ENCODE data around the gene KREMEN1.
A peak's percentile ranks its signal among the peaks of the same experiment; 100 is the strongest.

The KREMEN1 gene

DNA sequence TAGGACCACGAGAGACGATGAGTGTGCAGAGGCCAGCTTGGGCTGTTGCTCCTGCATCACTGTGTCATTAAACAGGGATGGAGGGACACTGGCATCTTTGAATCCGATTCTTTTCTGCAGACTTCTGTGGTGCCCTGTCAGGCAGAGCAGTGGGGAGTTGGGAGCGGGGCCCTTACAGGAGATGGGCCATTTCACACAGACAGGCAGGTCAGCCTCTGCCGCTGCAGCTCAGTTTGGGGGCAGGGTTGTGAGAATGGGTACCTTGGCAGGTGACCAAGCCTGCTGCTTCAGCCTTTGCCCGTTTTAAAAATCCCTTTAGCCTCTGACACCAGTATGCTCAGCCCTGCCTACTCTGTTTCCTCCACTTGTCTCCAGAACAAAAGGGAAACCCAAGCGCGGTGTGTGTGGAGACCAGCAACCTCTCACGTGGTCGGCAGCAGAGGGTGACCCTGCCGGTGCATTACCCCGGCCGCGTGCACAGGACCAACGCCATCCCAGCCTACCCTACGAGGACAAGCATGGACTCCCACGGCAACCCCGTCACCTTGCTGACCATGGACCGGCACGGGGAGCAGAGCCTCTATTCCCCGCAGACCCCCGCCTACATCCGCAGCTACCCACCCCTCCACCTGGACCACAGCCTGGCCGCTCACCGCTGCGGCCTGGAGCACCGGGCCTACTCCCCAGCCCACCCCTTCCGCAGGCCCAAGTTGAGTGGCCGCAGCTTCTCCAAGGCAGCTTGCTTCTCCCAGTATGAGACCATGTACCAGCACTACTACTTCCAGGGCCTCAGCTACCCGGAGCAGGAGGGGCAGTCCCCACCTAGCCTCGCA is 23.8 kb upstream of the KREMEN1 start:
- no peak for DNase-seq (ENCODE audit: low read depth in 2 of 2)

DNA sequence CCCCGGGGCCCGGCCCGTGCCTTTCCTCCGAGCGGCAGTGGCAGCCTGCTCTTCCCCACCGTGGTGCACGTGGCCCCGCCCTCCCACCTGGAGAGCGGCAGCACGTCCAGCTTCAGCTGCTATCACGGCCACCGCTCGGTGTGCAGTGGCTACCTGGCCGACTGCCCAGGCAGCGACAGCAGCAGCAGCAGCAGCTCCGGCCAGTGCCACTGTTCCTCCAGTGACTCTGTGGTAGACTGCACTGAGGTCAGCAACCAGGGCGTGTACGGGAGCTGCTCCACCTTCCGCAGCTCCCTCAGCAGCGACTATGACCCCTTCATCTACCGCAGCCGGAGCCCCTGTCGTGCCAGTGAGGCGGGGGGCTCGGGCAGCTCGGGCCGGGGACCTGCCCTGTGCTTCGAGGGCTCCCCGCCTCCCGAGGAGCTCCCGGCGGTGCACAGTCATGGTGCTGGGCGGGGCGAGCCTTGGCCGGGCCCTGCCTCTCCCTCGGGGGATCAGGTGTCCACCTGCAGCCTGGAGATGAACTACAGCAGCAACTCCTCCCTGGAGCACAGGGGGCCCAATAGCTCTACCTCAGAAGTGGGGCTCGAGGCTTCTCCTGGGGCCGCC is 23.1 kb upstream of the KREMEN1 start:
- DNase-seq (ENCODE audit: low read depth in 2 of 2): no peak

DNA sequence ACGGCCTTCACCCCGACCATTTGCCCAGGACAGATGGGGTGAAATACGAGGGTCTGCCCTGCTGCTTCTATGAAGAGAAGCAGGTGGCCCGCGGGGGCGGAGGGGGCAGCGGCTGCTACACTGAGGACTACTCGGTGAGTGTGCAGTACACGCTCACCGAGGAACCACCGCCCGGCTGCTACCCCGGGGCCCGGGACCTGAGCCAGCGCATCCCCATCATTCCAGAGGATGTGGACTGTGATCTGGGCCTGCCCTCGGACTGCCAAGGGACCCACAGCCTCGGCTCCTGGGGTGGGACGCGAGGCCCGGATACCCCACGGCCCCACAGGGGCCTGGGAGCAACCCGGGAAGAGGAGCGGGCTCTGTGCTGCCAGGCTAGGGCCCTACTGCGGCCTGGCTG is 22.4 kb upstream of the KREMEN1 start:
- DNase-seq (ENCODE audit: low read depth in 2 of 2): no peak

DNA sequence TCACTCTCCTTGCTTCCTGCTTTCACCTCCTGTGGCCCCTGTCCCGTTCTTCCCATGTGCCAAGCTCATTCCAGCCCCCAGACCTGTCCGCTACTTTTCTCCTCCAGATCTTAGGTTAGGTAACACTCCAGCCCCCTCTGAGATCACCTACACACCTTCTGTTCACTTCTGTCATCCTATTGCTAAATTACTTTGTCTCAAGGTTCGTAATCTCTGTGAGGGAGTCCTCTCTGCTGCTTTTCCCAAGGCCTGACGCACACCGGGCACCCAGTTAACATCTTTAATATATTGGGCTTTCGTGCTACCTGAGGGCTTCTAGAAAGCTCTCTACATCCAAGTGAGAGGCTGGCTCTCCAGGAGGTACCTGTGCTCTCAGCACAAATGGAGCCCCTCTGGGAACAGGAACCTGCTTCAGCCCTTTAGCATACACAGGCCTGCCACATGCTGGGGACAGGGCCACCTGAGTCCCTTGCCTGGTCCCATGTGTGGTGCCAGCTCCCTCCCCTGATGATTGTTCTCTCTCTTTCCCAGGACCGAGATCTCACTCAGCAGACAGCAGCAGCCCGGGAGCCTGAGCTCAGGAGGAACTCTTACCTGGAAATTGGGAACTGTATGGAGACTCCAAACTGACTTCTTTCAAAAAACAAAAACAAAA is 19.7 kb upstream of the KREMEN1 start:
- DNase-seq (ENCODE audit: low read depth in 2 of 2): no peak

DNA sequence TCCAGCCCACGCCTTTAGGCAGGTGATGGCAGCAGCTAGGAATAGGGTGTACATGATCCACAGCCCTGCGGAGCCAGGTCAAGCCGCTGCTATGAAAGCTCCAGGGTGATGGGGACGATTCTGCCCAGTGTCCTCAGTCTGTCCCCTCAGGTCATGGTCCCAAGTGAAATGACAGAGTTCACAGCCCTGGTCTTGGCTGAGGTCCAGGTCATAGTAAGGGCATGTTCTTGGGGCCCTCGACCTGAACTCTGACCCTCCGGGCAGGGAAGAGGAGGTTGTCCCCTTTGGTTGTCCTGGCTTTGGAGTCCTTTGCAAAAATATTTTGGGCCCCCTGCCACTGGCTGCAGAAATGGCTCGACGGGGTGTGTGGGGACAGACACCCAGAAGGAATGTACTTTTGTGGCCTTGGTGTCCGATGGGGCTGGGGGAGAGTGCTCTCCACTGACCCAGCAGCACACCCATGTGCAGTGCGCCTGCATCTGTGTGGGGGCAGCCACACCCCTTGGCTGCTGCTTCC is 18.5 kb upstream of the KREMEN1 start:
- DNase-seq (ENCODE audit: low read depth in 2 of 2): no peak

DNA sequence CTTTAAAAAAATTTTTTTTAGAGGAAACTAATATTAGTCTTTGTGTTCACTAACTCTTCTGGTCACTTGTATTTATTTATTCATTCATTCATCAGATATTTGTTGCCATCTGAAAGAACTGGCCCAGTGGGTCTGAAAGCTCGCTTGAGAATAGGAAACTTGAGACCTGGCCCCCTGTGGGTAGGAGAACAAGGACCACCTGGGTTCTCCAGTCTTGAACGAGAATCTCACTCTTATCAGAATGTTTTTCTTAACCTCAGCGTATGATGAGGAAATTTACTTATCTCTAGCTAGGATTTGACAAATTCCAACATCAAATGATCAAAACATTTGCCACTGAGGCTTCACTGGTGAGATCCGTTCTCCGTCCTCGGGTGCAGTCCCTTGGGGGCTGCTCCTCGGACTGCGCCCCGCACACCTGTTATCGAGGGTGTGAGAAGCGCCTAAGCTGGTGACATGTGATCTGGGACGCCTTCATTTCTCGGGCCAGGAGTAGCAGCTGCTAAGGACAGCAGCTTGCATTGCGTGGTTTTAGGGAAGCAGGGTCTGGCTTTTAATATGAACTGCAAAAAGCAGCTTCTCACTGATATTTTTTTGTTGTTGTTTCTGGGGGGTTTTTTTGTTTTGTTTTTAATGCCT is 17.5 kb upstream of the KREMEN1 start:
- no peak for DNase-seq (ENCODE audit: low read depth in 2 of 2)

DNA sequence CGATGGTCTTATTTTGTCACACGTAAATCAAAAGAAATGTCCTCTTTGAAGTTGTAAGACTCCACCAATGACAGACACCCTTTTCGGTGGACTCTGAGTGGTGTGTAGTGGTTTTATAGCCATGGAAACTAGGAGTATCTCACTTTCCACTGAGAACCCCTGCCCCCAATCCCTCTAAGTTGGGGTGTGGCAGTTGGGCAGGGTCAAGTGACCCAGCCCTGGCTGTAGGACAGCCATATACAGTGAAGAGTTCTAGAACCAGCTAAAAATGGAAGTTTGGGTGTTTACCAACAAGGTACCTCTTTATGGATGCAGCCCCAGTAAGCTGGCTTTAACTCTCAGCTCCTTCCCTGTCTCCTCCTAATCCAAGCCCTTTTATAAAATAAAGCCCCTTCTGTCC is 16.4 kb upstream of the KREMEN1 start:
- no peak for DNase-seq (ENCODE audit: low read depth in 2 of 2)

DNA sequence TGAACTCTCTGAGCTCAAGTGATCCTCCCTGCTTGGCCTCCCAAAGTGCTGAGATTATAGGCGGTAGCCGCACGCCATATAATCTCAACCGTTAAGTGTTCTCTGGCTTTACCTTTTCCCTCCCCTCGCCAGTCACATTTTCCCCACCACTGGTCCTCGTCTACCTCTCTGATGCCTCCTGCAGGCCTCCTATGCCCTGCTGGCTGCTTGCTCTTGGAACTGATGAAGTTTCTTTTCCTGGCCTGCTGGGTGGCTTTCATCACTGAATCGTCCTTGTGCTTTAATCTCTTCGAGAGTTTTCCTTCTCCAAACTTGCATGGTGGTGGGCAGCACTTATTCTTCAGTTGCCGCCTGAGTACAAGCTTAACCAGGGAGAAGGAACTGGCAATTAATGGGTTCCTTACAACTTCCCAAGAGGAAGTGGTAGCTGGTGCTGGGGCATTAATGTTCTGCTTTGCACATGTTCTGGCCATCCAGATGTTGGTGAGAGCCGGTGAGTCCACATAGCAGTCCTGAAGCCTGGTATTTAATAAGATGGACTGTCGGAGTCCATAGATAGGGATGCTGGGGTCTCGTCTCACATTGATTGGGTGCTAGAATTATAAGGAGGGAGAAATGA is 12.5 kb upstream of the KREMEN1 start:
- no peak for DNase-seq (ENCODE audit: low read depth in 2 of 2)

DNA sequence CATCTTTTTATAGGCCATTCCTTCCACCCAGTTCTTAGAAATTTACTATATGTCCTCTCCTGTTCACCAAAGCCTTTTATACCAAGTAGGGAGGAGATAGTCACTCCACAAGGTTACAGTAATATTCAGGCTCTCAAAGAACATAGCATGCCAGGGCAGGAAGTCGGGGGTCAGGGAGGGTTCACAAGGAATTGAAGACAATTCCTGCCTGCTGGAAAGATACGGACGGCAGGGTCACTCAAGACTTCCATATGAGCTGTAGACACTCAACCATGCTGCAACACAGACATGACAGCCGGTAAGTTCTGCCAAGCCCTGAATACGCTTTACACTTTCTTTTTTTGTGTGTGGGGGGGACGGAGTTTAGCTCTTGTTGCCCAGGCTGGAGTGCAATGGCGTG is 11.9 kb upstream of the KREMEN1 start:
- no peak for DNase-seq (ENCODE audit: low read depth in 2 of 2)

DNA sequence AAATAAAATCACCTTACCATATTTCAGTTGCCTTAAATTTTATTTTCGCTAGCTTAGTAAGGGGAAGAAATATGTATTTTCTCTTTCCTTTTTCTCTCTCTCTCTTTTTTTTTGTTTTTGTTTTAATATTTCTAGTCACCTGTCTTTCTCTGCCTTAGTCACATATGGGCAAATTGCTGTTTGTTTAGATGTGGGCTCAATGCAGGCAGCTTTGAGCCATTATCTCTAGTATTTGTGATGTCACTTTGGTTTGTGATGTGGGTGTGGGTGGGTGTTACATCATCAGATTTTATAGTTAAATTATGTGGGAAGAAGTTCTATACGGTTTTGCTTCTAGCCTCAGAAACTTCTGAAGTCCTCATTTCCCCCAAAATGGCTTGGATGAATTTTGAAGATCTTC is 11.1 kb upstream of the KREMEN1 start, which contains the start of gene C22orf31:
TSS of gene C22orf31 (minus strand) at position 59 of the 400 bp plus-strand sequence. CDS start at position 20, 39 bp downstream.
- DNase-seq (ENCODE audit: low read depth in 2 of 2): no peak

DNA sequence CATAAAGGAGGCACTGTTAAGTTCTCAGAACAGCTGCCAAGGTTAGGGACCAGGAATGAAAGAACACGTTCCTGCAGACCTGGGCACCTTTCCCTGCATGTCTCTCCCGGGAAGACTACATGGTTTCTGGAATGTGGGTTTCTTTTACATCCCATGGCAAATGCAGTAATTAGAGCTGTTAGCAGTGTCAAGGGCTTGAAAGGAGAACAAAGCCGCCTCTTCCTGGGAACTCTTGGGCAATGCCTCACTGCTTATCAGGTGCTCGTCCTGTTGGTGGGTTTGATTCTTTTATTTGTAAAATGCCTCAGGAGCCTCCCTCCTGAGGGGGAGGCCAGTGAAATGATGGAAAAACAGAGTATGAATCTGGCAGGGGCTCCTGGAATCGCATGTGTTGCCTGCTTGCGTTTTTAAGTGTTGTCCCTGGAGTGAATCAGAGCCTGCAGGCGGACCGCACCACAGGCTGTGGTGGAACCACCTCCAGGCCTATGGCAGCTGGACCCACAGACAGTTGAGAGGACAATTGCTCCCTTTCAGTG is 10.5 kb upstream of the KREMEN1 start:
- DNase-seq (ENCODE audit: low read depth in 2 of 2): no peak

DNA sequence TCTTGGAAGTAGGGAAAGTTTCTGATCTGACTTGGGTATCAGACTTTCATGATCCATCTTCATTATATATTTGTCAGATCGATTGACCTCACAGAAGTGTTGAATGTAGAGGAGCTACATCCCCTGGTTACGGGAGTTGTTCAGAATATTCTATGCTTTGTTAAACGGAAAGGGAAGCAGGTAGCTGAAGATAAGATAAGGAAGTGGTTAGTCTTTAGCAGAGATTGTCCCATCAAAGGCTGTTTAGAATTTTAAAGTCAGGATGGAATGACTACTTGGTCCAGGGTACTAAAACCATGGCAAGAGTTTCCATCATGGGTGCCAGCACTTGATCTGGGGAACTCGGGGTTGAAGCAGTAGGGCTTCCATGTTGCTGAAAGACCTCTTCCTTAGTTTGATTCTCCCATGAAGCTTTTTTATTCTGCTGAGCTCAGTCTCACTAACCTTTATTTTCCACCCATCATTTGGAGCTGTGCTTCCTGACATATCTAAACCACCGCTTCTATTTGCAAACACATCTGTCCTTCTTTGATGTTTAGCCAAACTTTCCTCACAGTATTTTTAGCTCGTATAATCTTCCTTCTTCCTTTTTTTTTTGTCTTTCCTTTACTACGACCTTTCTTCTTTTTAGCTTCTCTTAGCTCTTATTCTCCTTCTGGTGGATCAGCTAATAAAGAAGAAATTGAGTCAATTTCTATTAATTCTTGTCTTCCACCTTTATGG is 7.2 kb upstream of the KREMEN1 start:
- DNase-seq (ENCODE audit: low read depth in 2 of 2): no peak

DNA sequence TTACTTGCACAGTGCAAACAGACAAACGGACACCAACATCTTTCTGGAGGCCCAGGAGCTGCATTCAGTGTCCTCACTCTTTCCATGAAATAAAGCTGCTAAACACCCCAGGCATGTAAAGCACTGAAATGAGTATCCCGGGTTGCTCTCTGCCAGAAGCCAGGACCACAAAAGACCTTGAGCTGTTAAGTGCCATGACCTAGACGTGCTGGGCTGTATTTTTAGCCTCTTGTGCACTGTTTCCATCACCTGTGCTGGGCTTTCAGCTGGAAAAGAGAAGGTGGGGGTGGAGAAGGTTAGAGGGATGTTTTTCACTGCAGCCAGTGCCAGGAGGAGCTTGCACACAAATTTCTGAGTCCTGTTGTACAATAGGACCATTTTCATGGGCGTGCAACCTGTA is 3.4 kb upstream of the KREMEN1 start:
- DNase-seq (ENCODE audit: low read depth in 2 of 2): no peak

DNA sequence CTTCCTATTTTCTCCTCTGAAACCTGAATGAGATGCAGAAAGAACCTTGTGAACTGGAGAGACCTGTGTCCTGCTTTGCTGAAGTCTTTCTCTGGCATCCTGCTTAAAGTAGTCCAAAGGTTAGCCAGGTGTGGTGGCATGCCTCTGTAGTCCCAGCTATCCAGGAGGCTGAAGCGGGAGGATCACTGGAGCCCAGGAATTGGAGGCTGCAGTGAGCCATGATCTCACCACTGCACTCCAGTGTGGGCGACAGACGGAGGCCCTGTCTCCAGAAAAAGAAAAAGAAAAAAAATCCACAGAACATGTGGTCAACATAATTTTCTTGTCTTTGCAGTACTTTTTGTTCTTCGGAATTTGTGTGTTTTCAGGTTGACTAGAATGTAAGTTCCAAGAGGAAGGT is 2.3 kb upstream of the KREMEN1 start:
- no peak for DNase-seq (ENCODE audit: low read depth in 2 of 2)

DNA sequence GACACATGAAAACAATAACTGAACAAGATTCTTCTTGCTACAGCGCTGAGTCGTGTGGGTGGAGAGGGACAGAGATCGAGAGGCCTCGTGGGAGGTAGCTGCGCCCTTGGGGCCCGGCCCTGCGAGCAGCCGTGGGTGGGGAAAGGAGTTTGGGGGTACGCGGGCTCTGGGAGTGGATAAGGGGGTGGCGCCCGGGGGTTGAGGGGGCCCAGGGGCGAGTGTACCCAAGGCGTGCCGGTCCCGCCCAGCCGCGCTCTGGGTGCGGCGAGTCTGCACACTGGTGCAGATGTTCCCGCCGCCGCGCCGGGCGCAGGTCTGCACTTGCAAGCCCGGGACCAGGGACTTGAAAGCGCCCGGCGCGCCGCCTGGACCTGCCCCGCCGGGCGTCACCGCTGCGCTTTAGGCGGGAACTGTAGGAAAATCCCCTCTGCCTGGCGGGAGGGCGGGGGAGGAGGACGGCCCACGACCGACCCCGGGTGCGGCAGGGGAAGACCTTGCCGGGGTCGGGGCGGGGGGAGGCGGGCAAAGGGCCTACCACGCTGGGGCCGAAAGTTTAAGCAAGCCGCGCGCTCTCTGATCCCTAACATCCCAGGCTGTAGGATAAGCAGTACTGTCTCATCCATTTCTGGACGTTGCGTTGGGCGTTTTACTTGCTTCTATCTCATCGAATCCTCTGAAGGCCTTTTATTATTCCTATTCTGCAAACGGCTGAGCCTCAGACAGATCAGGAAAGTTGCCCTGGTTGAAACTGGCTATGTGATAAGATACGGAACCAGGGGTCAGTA is 1.4 kb upstream of the KREMEN1 start:
- DNase-seq (ENCODE audit: low read depth in 2 of 2): no peak

DNA sequence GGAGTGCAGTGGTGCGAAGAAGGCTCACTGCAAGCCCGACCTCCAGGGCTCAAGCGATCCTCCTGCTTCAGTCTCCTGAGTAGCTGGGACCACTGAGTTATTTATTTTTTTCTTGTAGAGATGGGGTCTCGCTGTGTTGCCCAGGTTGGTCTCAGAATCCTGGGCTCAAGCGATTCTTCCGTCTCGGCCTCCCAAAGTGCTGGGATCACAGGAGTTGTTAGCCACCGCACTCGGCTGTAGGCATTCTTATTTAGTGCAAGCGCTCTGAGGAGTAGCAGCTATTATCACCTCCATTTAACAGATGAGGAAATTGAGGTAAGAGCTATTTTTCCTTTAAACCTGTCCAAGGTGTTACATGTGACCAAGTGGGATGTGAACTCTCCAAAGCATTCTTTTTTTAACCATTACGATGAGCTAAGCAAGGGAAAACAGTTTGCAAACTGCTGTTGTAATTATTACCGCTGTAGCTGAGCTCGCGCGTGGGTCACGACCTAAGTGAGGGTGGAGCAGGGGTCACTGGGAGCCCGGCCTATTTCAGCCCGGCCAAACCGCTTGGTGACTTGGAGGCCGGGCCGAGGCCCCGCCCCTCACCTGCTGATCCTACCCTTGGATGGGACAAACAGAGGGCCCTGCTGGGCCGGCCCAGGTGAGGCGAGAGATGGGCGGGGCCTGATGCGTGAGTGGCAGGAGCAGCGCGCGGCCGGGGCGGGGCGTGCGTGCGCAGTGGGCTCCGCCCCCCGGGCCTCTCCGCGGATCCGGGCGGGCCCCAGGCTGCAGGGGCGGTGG is 449 bp upstream of the KREMEN1 start:
- DNase-seq (ENCODE audit: low read depth in 2 of 2): peak; percentile 61 to 72

DNA sequence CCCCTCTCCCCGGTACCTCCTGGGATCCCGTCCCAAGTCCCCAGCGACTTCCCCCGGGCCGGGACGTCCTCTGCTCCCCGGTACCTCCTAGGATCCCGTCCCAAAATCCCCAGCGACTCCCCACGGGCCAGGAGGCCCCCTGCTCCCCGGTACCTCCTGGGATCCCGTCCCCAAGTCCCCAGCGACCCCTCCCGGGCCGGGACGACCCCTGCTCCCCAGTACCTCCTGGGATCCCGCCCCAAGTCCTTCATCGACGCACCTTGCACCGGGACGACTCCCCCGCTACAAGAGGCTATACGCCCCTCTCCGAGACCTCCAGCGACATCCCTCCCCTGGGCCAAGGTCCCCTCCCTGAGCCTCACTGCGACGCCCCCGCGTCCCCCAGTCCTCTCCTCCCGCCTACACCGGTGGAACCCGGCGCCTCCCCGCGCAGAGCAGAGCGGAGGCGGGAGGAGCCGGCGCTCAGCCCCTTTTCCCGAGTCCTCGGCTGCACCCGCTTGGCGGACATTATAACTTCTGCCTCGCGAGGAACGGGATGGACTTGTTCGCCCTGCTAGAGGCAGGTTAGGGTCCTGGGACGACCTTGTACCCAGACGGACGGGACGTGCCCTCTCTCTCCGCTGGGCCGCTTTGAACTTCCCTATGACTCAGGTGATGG is 912 bp downstream of the KREMEN1 start:
- no peak for DNase-seq (ENCODE audit: low read depth in 2 of 2)

DNA sequence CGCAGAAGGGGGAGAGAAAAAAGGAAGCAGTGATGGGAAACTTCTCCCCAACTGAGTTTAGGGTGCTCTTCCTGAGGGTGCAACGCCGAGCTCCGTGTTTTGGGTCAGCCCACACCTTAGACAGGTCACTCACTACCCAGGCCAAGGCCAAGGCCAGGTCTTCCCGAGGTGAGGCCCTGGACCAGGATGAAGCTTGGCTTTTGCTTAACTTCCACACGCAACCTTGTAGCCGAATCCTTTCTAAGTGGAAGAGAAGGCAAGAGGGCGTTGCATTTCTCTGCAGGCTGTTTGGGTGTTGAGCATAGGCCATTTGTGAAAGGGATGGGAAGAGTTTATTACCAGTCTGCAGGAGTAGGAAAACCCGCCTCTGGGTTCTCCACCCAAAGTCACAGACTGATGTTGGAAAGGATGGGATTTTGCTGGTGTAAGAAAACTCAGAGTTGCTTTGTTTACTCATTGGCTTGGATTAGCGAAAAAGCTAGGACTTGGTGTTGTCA is 1.5 kb downstream of the KREMEN1 start:
- DNase-seq (ENCODE audit: low read depth in 2 of 2): no peak
